TTC549 (cell line): ENCODE results near the gene SV2A.
"Not testable (repeated sequence)": the region's sequence is repeated elsewhere in the genome, so short reads cannot be mapped to it uniquely, and the experiment has no call there.

Experiments
- FAIRE-seq: peaks from 2 replicates; lab custom pipeline; 2012; peaks lifted over from hg19 to GRCh38; lab: Jason Lieb, UNC

Gene SV2A

GRCh38 chr1:149927563-149928400 lies 10.1 kb upstream of the SV2A start, which contains the start of gene SF3B4:
SF3B4 (minus strand) TSS chr1:149927803; CDS start chr1:149927759, 44 bp downstream.
- FAIRE-seq = peak; percentile 79

- no peak for FAIRE-seq
Measured at GRCh38 chr1:149927056-149927562, 9.5 kb upstream of the SV2A start.

- FAIRE-seq = no peak
Measured at GRCh38 chr1:149926296-149926695, 8.7 kb upstream of the SV2A start.

GRCh38 chr1:149925751-149926150 lies 8.1 kb upstream of the SV2A start:
- FAIRE-seq = no peak

GRCh38 chr1:149925345-149925744 lies 7.7 kb upstream of the SV2A start:
- no peak for FAIRE-seq

GRCh38 chr1:149923626-149924025 lies 6.0 kb upstream of the SV2A start:
- no peak for FAIRE-seq

GRCh38 chr1:149916898-149917252 lies 769 bp downstream of the SV2A start:
- FAIRE-seq = no peak

- no peak for FAIRE-seq
Measured at GRCh38 chr1:149916193-149916897, 1.3 kb downstream of the SV2A start.

GRCh38 chr1:149915429-149916192 lies 2.0 kb downstream of the SV2A start:
- FAIRE-seq = no peak

GRCh38 chr1:149914545-149914944 lies 3.1 kb downstream of the SV2A start:
- FAIRE-seq = no peak

- FAIRE-seq = no peak
Measured at GRCh38 chr1:149906570-149907075, 11.0 kb downstream of the SV2A start.

- FAIRE-seq = no peak
Measured at GRCh38 chr1:149903836-149904491, 13.7 kb downstream of the SV2A start.

- peak; percentile 95 for FAIRE-seq
Measured at GRCh38 chr1:149899460-149900284, 18.0 kb downstream of the SV2A start, which contains the start of gene BOLA1. BOLA1 (plus strand) TSS chr1:149899568; CDS start chr1:149900060, 492 bp downstream.

GRCh38 chr1:149896575-149896974 lies 21.1 kb downstream of the SV2A start:
- FAIRE-seq = no peak

- no peak for FAIRE-seq
Measured at GRCh38 chr1:149888999-149889289, 28.7 kb downstream of the SV2A start.

- FAIRE-seq = no peak
Measured at GRCh38 chr1:149888247-149888998, 29.2 kb downstream of the SV2A start.

- FAIRE-seq = peak; percentile 99
Measured at GRCh38 chr1:149887456-149888246, 30.0 kb downstream of the SV2A start.

GRCh38 chr1:149887196-149887455 lies 30.5 kb downstream of the SV2A start:
- FAIRE-seq = not testable (repeated sequence)

- peak; percentile 99 for FAIRE-seq
Measured at GRCh38 chr1:149886396-149887195, 31.0 kb downstream of the SV2A start.
